Measurements from ENCODE around the gene AEN.

DNA sequence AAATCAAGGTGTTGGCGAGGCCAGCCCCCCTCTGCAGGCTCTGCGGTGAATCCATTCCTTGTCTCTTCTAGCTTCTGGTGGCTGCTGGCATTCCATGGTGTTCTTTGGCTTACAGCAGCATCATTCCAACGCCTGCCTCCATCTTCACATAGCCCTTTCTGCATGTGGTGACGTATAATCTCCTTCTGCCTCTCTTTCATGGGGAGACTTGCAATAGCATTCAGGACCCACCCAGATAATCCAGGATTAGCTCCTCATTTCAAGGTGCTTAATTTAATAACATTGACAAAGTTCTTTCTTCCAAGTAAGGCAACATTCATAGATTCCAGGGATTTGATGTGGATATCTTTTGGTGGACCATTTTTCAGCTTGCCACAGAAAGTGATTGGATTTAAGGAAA, 53.5 kb downstream of the AEN start:
- TF ChIP-seq, protein P1, sequence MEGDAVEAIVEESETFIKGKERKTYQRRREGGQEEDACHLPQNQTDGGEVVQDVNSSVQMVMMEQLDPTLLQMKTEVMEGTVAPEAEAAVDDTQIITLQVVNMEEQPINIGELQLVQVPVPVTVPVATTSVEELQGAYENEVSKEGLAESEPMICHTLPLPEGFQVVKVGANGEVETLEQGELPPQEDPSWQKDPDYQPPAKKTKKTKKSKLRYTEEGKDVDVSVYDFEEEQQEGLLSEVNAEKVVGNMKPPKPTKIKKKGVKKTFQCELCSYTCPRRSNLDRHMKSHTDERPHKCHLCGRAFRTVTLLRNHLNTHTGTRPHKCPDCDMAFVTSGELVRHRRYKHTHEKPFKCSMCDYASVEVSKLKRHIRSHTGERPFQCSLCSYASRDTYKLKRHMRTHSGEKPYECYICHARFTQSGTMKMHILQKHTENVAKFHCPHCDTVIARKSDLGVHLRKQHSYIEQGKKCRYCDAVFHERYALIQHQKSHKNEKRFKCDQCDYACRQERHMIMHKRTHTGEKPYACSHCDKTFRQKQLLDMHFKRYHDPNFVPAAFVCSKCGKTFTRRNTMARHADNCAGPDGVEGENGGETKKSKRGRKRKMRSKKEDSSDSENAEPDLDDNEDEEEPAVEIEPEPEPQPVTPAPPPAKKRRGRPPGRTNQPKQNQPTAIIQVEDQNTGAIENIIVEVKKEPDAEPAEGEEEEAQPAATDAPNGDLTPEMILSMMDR (IDR thresholded peaks at IDR 0.05): no peak
- no peak for TF ChIP-seq POLR2A (IDR thresholded peaks at IDR 0.05)

Data from thyroid gland (tissue), 4 donors.